Mesendoderm (in vitro differentiated cells): ENCODE data around the gene CAPN15. TPM values are rescaled to one million over a fixed set of nuclear protein-coding genes. Genes with fewer than 3 reads are reported as not detected.
"Not testable (repeated sequence)": the region's sequence is repeated elsewhere in the genome, so short reads cannot be mapped to it uniquely, and the experiment has no call there.

Experiments used
- DNase-seq: peaks from one replicate; pipeline ENCODE4 v3.0.0; 2013
- H2AK5ac ChIP-seq: 2 replicates; pipeline ENCODE4 v1.6.1; 2013; ENCODE audit warnings: low read length, inconsistent platforms
- H2BK120ac ChIP-seq: 2 replicates; pipeline ENCODE4 v1.6.1; 2013; ENCODE audit warnings: low read depth, mild to moderate bottlenecking, low read length, moderate library complexity, mixed read lengths
- H2BK15ac ChIP-seq: replicated peaks from 2 replicates; pipeline ENCODE4 v1.6.1; 2013; ENCODE audit warnings: low read depth, mild to moderate bottlenecking, moderate library complexity
- H2BK5ac ChIP-seq: 2 replicates; pipeline ENCODE4 v1.6.1; 2013; ENCODE audit warnings: low read length, inconsistent platforms
- H3K18ac ChIP-seq: 2 replicates; pipeline ENCODE4 v1.6.1; 2013; ENCODE audit warnings: mild to moderate bottlenecking, low read length, mixed read lengths
- H3K23ac ChIP-seq: one replicate; pipeline ENCODE4 v1.6.1; 2013; ENCODE audit warnings: low read length
- H3K27ac ChIP-seq: 2 replicates; pipeline ENCODE4 v1.5.1; 2013; ENCODE audit warnings: low read depth, mild to moderate bottlenecking, inconsistent platforms, low read length, moderate library complexity
- H3K27me3 ChIP-seq: 2 replicates; pipeline ENCODE4 v1.6.1; 2013; ENCODE audit warnings: low read length, control low read depth, mild to moderate bottlenecking, inconsistent platforms; ENCODE audit not compliant: insufficient read depth, poor library complexity
- H3K36me3 ChIP-seq: 2 replicates; pipeline ENCODE4 v1.6.1; 2013; ENCODE audit warnings: low read length, inconsistent platforms; ENCODE audit not compliant: control insufficient read depth, insufficient read depth
- H3K4ac ChIP-seq: one replicate; pipeline ENCODE4 v1.6.1; 2013; ENCODE audit warnings: low read depth, mild to moderate bottlenecking, low read length, moderate library complexity
- H3K4me1 ChIP-seq: 2 replicates; pipeline ENCODE4 v1.6.1; 2013; ENCODE audit warnings: low read depth, low read length, inconsistent platforms; ENCODE audit not compliant: control insufficient read depth
- H3K4me2 ChIP-seq: 2 replicates; pipeline ENCODE4 v1.6.1; 2013; ENCODE audit warnings: low read length
- H3K4me3 ChIP-seq: 2 replicates; pipeline ENCODE4 v1.5.1; 2013; ENCODE audit warnings: mild to moderate bottlenecking, low read length
- H3K56ac ChIP-seq: one replicate; pipeline ENCODE4 v1.6.1; 2013; ENCODE audit warnings: low read length
- H3K79me1 ChIP-seq: 2 replicates; pipeline ENCODE4 v1.6.1; 2013; ENCODE audit warnings: low read length, inconsistent platforms
- H3K79me2 ChIP-seq: 2 replicates; pipeline ENCODE4 v1.6.1; 2013; ENCODE audit warnings: mild to moderate bottlenecking, low read length; ENCODE audit not compliant: control insufficient read depth, insufficient read depth
- H3K9ac ChIP-seq: 2 replicates; pipeline ENCODE4 v1.6.1; 2013; ENCODE audit warnings: low read length, inconsistent platforms
- H4K5ac ChIP-seq: one replicate; pipeline ENCODE4 v1.6.1; 2013; ENCODE audit warnings: low read length
- H4K8ac ChIP-seq: one replicate; pipeline ENCODE4 v1.6.1; 2013; ENCODE audit warnings: low read depth, mild to moderate bottlenecking, control low read depth, low read length, moderate library complexity
- WGBS: extraction: QIAGEN DNeasy Blood & Tissue Kit; methylation state at CpG from one replicate; pipeline ENCODE4 v1.1.7; 2013; ENCODE audit warnings: low lambda C conversion rate, missing lambda C conversion rate; ENCODE audit not compliant: insufficient coverage; ENCODE audit errors: extremely low coverage; 5-methylcytosine and 5-hydroxymethylcytosine counted together
- polyA plus RNA-seq, 2 experiments: library from polyadenylated mRNA; stranded (reverse); fragments of 200-250 nt; gene quantifications; one replicate each; pipeline ENCODE4 v1.2.3, GENCODE V29; 2013

CAPN15 gene
- 41.7 TPM for polyA plus RNA-seq (2013, experiment 1 of 2)
- polyA plus RNA-seq (2013, experiment 2 of 2), result 42.1 TPM

DNA sequence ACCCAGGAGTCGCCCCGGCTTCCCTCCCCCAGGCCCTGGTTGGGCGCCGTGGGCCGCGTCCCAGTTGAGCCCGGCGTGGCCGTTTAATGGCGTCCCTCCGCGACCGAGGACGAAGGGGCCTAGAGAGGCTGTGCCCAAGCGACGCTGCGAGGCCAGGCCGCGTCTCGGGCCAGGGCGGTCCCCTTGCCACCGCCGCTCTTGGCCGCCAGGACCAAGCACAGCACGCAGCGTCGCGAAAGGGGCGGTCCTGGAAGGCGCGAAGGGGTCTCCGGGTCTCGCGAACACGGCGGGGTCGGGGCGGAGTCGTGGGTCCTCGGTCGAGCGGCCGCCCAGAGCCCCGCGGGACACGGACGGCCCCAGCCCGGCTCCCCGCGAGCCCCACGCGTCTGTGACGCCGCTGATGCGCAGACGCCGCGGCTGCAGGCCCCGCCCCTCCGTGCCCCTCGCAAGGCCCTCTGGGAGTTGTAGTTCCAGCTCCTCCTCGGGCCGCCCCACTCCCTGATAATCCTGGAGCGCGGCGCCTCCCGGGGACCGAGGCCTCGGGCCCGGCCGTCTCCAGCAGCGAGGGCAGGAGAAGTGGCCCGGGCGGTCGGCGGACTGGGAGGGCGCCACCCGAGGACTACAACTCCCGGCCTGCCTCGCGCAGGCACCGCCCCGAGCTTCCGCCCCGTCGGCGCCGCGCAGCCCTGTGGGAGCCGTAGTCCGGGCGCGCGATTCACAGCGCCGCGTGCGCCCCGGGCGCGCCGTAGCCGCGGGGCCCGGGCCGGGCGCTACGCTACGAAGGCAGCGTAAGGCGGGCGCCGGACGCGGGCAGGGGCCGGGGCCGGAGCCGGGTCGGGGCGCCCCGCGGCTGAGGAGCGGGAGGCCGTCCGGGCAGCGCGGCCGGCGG is at the start of gene CAPN15:
CAPN15 (plus strand) TSS at position 698 of the 889 bp plus-strand sequence. CDS start 19,127 bp downstream, outside the sequence.
- Histone ChIP-seq H3K36me3 (no peaks in the 10 kb centered on the region), H3K79me1 (peaks cover 31% of the 10 kb centered on the region), H3K4me3 (peak within 1 kb of the TSS; percentile 79), H3K4me1 (peaks cover 11% of the 10 kb centered on the region), H4K8ac (no peak within 1 kb of the TSS), H3K18ac (peak within 1 kb of the TSS; percentile 81), H2BK120ac (no peak within 1 kb of the TSS), H3K56ac (peak within 1 kb of the TSS; percentile 99), H2BK15ac (no peak within 1 kb of the TSS), H3K79me2 (peaks cover 47% of the 10 kb centered on the region), H3K4ac (peak within 1 kb of the TSS; percentile 82), H3K9ac (peak within 1 kb of the TSS; percentile 98), H2AK5ac (peak within 1 kb of the TSS; percentile 43), H3K23ac (peak within 1 kb of the TSS; percentile 100), H3K27me3 (no peaks in the 10 kb centered on the region), H3K4me2 (peak within 1 kb of the TSS; percentile 99), H4K5ac (no peak within 1 kb of the TSS), H3K27ac (peak within 1 kb of the TSS; percentile 84), H2BK5ac (peak within 1 kb of the TSS; percentile 35)
- peak; percentile 94 for DNase-seq
- WGBS, result no CpG with 5 or more reads among the region's 129 CpGs

DNA sequence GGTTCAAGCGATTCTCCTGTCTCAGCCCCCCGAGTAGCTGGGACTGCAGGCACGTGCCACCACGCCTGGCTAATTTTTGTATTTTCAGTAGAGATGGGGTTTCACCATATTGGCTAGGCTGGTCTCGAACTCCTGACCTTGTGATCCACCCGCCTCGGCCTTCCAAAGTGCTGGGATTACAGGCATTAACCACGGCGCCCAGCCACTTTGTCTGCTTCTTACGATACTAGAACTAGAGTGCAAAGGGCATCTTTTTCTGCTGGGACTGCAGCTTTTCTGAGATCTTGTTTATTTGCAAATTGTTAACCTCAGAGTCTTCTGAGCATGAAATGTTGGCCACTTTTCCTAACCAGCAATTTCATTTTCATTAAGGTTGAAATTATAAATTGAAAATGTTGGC is 49.2 kb upstream of the CAPN15 start:
- WGBS, result no CpG with 5 or more reads among the region's 10 CpGs
- not testable (repeated sequence) for H3K56ac ChIP-seq, H4K8ac ChIP-seq, H3K27me3 ChIP-seq, H3K79me2 ChIP-seq, H2BK120ac ChIP-seq, H3K4me2 ChIP-seq, H2AK5ac ChIP-seq, H2BK5ac ChIP-seq, H3K4ac ChIP-seq, H3K79me1 ChIP-seq, H2BK15ac ChIP-seq, H3K9ac ChIP-seq, H3K18ac ChIP-seq, H3K4me3 ChIP-seq, H3K23ac ChIP-seq, DNase-seq, H3K27ac ChIP-seq, H4K5ac ChIP-seq, H3K36me3 ChIP-seq
- H3K4me1 ChIP-seq, result peaks cover 15% of the 10 kb centered on the region

DNA sequence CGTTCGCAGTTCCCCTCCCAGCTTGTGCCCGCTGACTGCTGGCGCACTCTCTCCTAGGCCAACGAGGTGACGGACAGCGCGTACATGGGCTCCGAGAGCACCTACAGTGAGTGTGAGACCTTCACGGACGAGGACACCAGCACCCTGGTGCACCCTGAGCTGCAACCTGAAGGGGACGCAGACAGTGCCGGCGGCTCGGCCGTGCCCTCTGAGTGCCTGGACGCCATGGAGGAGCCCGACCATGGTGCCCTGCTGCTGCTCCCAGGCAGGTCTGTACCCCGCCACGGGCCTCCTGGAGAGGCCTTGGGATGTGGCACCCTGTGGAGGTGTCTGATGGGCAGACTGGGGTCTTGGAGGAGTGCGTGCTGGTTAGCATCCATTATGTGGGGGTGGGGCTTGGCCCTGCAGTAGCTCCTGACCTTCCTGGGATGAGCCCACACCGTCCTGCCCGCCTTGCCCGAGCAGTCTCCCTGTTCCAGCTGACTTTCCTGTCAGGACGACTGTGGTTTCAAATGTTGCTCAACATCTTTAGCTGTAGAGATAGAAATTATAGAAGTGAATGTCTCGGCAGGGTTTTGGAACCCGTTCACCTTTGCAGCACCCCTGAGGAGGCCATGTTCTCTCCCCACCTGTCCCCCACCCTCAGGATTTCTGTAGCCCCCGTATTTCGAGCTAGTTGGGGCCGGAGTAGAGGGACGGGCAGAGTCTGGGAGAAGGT is 44.9 kb upstream of the CAPN15 start:
- H3K4ac ChIP-seq, result peak overlapping the region; percentile 91
- H3K23ac ChIP-seq, result peak overlapping the region; percentile 29
- H3K18ac ChIP-seq, result peak overlapping the region; percentile 52
- H3K56ac ChIP-seq, result peak overlapping the region; percentile 86
- peak overlapping the region; percentile 2 for H2BK15ac ChIP-seq
- H3K4me1 ChIP-seq, result peaks cover 20% of the 10 kb centered on the region
- no peak overlapping the region for H3K4me3 ChIP-seq
- H3K79me1 ChIP-seq, result peaks cover 2% of the 10 kb centered on the region
- DNase-seq, result no peak
- no peak overlapping the region for H4K5ac ChIP-seq
- peak overlapping the region; percentile 95 for H2BK5ac ChIP-seq
- no peak overlapping the region for H4K8ac ChIP-seq
- H3K79me2 ChIP-seq, result no peaks in the 10 kb centered on the region
- H3K9ac ChIP-seq, result peak overlapping the region; percentile 60
- no peaks in the 10 kb centered on the region for H3K27me3 ChIP-seq
- no peak overlapping the region for H3K4me2 ChIP-seq
- H3K27ac ChIP-seq, result peak overlapping the region; percentile 95
- WGBS, result no CpG with 5 or more reads among the region's 31 CpGs
- peak overlapping the region; percentile 98 for H2AK5ac ChIP-seq
- H3K36me3 ChIP-seq, result no peaks in the 10 kb centered on the region
- peak overlapping the region; percentile 75 for H2BK120ac ChIP-seq

DNA sequence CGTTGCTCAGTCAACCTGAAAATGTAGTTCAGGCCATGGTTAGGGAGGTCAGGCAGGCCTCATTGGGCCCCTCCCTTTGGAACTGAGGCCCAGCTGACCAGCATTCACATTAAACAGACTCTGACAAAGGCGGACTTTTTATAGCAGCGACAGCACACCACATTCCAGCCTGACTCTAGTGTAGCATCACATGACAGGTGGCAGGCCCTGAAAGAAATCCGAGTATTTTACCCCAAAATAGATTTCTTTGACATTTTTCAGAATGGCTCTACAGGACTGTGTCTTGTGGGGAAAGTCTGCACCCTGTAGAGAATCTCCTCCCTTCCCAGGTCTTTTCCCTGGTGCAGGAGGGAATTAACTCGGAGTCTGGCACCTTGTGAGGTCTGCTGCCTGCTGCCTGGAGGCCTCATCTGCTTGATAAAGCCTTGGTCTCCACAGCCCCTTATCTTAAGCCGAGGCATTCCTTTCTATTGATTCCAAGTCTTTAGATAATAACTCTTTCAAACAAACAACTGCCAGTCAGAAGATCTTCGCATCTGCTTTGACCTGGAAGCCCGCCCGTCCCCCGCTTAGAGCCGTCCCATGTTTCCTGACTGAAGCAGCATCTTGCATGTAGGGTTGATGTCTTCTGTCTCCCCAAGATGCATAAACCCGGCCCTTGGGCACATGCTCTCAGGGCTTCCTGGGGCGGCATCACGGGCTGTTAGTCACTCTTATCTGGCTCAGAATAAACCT is 44.0 kb upstream of the CAPN15 start:
- Histone ChIP-seq H3K18ac (peak overlapping the region; percentile 94), H4K8ac (no peak overlapping the region), H3K4me3 (no peak overlapping the region), H3K4me1 (peaks cover 20% of the 10 kb centered on the region), H3K4me2 (no peak overlapping the region), H3K27me3 (no peaks in the 10 kb centered on the region), H3K79me1 (peaks cover 2% of the 10 kb centered on the region), H3K27ac (peak overlapping the region; percentile 96), H3K4ac (peak overlapping the region; percentile 91), H2BK15ac (no peak overlapping the region), H2AK5ac (peak overlapping the region; percentile 90), H3K56ac (peak overlapping the region; percentile 86), H2BK120ac (peak overlapping the region; percentile 75), H3K23ac (peak overlapping the region; percentile 17), H2BK5ac (peak overlapping the region; percentile 98), H3K9ac (peak overlapping the region; percentile 60), H3K36me3 (no peaks in the 10 kb centered on the region), H3K79me2 (no peaks in the 10 kb centered on the region), H4K5ac (no peak overlapping the region)
- WGBS, result no CpG with 5 or more reads among the region's 14 CpGs
- peak; percentile 99 for DNase-seq

DNA sequence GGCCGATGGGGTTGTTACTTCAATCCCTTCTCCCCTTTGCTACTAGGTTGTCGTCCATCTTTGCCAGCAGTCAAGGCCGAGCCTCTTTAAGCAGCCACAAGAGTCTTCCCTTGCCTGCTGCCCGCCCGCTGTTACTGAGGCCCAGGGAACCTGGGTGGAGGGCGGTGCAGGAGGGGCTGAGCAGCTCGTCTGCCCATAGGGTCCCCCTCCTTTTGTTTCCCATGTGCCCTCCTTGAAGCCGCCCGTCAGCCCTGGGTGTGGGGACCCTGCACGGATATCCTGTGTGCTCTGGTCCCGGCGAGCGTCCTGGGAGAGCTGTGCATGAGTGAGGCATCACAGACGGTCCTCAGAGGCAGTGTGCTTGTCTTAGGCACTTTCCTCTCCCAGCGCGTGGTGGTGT is 37.9 kb upstream of the CAPN15 start:
- Histone ChIP-seq H3K79me2 (no peaks in the 10 kb centered on the region), H3K56ac (no peak overlapping the region), H2BK5ac (no peak overlapping the region), H2BK15ac (no peak overlapping the region), H3K4me3 (no peak overlapping the region), H3K27me3 (no peaks in the 10 kb centered on the region), H3K18ac (no peak overlapping the region), H4K5ac (no peak overlapping the region), H3K79me1 (peaks cover 2% of the 10 kb centered on the region), H2AK5ac (no peak overlapping the region), H4K8ac (no peak overlapping the region), H3K4me2 (no peak overlapping the region), H3K36me3 (peaks cover 3% of the 10 kb centered on the region), H3K4me1 (peaks cover 10% of the 10 kb centered on the region), H3K23ac (no peak overlapping the region), H3K4ac (no peak overlapping the region), H2BK120ac (no peak overlapping the region), H3K27ac (no peak overlapping the region), H3K9ac (no peak overlapping the region)
- no peak for DNase-seq
- no CpG with 5 or more reads among the region's 16 CpGs for WGBS
